Measurements from ENCODE around the gene BIK.
A peak's percentile ranks its signal among the peaks of the same experiment; 100 is the strongest.

The BIK gene

GRCh38 chr22:43110444-43110926, at the start of gene BIK:
BIK (plus strand) TSS chr22:43110750; CDS start chr22:43124023, 13,273 bp downstream.
- peak within 1 kb of the TSS; percentile 43 to 51 for H3K27ac ChIP-seq (ENCODE audit: low read depth in 2 of 2, low read length in 2 of 2)
- H3K36me3 ChIP-seq (ENCODE audit: control insufficient read depth in 2 of 2, insufficient read depth in 2 of 2, low read length in 2 of 2) = no peaks in the 10 kb centered on the region
- peak within 1 kb of the TSS; percentile 60 to 78 for H3K9ac ChIP-seq (ENCODE audit: low read depth in 1 of 2, low read length in 2 of 2)
- H3K27me3 ChIP-seq (ENCODE audit: control insufficient read depth in 2 of 2, insufficient read depth in 2 of 2, low read length in 2 of 2) = peaks cover 6% of the 10 kb centered on the region in 2 donors
- peaks cover 8 to 29% of the 10 kb centered on the region in 2 donors for H3K4me1 ChIP-seq (ENCODE audit: control insufficient read depth in 2 of 2, insufficient read depth in 2 of 2, low read length in 2 of 2)
- peak within 1 kb of the TSS; percentile 73 to 76 for H3K4me3 ChIP-seq (ENCODE audit: low read length in 2 of 2)
- H3K9me3 ChIP-seq (ENCODE audit: control insufficient read depth in 2 of 2, low read length in 2 of 2) = no peaks in the 10 kb centered on the region

- no peaks in the 10 kb centered on the region for H3K9me3 ChIP-seq (ENCODE audit: control insufficient read depth in 2 of 2, low read length in 2 of 2)
- no peak overlapping the region for H3K9ac ChIP-seq (ENCODE audit: low read depth in 1 of 2, low read length in 2 of 2)
- peaks cover 0 to 3% of the 10 kb centered on the region in 2 donors for H3K36me3 ChIP-seq (ENCODE audit: control insufficient read depth in 2 of 2, insufficient read depth in 2 of 2, low read length in 2 of 2)
- no peak overlapping the region for H3K27ac ChIP-seq (ENCODE audit: low read depth in 2 of 2, low read length in 2 of 2)
- no peaks in the 10 kb centered on the region for H3K4me1 ChIP-seq (ENCODE audit: control insufficient read depth in 2 of 2, insufficient read depth in 2 of 2, low read length in 2 of 2)
- H3K4me3 ChIP-seq (ENCODE audit: low read length in 2 of 2) = no peak overlapping the region
- H3K27me3 ChIP-seq (ENCODE audit: control insufficient read depth in 2 of 2, insufficient read depth in 2 of 2, low read length in 2 of 2) = no peaks in the 10 kb centered on the region
Observed at GRCh38 chr22:43066134-43066533, 44.4 kb upstream of the BIK start.

GRCh38 chr22:43066844-43067385, 43.6 kb upstream of the BIK start:
- no peaks in the 10 kb centered on the region for H3K27me3 ChIP-seq (ENCODE audit: control insufficient read depth in 2 of 2, insufficient read depth in 2 of 2, low read length in 2 of 2)
- H3K36me3 ChIP-seq (ENCODE audit: control insufficient read depth in 2 of 2, insufficient read depth in 2 of 2, low read length in 2 of 2) = no peaks in the 10 kb centered on the region
- H3K27ac ChIP-seq (ENCODE audit: low read depth in 2 of 2, low read length in 2 of 2) = no peak overlapping the region
- no peaks in the 10 kb centered on the region for H3K9me3 ChIP-seq (ENCODE audit: control insufficient read depth in 2 of 2, low read length in 2 of 2)
- no peak overlapping the region for H3K9ac ChIP-seq (ENCODE audit: low read depth in 1 of 2, low read length in 2 of 2)
- H3K4me3 ChIP-seq (ENCODE audit: low read length in 2 of 2) = no peak overlapping the region
- no peaks in the 10 kb centered on the region for H3K4me1 ChIP-seq (ENCODE audit: control insufficient read depth in 2 of 2, insufficient read depth in 2 of 2, low read length in 2 of 2)

- H3K9me3 ChIP-seq (ENCODE audit: control insufficient read depth in 2 of 2, low read length in 2 of 2) = no peaks in the 10 kb centered on the region
- no peak overlapping the region for H3K4me3 ChIP-seq (ENCODE audit: low read length in 2 of 2)
- no peaks in the 10 kb centered on the region for H3K27me3 ChIP-seq (ENCODE audit: control insufficient read depth in 2 of 2, insufficient read depth in 2 of 2, low read length in 2 of 2)
Observed at GRCh38 chr22:43077121-43077877, 33.3 kb upstream of the BIK start.

GRCh38 chr22:43078522-43078921, 32.0 kb upstream of the BIK start:
- H3K9me3 ChIP-seq (ENCODE audit: control insufficient read depth in 2 of 2, low read length in 2 of 2) = no peaks in the 10 kb centered on the region
- no peak overlapping the region for H3K27ac ChIP-seq (ENCODE audit: low read depth in 2 of 2, low read length in 2 of 2)
- peaks cover 4 to 15% of the 10 kb centered on the region in 2 donors for H3K4me1 ChIP-seq (ENCODE audit: control insufficient read depth in 2 of 2, insufficient read depth in 2 of 2, low read length in 2 of 2)
- no peaks in the 10 kb centered on the region for H3K36me3 ChIP-seq (ENCODE audit: control insufficient read depth in 2 of 2, insufficient read depth in 2 of 2, low read length in 2 of 2)
- H3K4me3 ChIP-seq (ENCODE audit: low read length in 2 of 2) = no peak overlapping the region
- no peaks in the 10 kb centered on the region for H3K27me3 ChIP-seq (ENCODE audit: control insufficient read depth in 2 of 2, insufficient read depth in 2 of 2, low read length in 2 of 2)
- peak overlapping the region in 1 of 2 donors; percentile 2 for H3K9ac ChIP-seq (ENCODE audit: low read depth in 1 of 2, low read length in 2 of 2)

More at GRCh38 chr22:43077121-43077877, 33.3 kb upstream of the BIK start:
- H3K27ac ChIP-seq (ENCODE audit: low read depth in 2 of 2, low read length in 2 of 2) = no peak overlapping the region
- H3K9ac ChIP-seq (ENCODE audit: low read depth in 1 of 2, low read length in 2 of 2) = no peak overlapping the region
- no peaks in the 10 kb centered on the region for H3K36me3 ChIP-seq (ENCODE audit: control insufficient read depth in 2 of 2, insufficient read depth in 2 of 2, low read length in 2 of 2)
- H3K4me1 ChIP-seq (ENCODE audit: control insufficient read depth in 2 of 2, insufficient read depth in 2 of 2, low read length in 2 of 2) = peaks cover 4 to 15% of the 10 kb centered on the region in 2 donors

GRCh38 chr22:43079742-43080141, 30.8 kb upstream of the BIK start:
- H3K36me3 ChIP-seq (ENCODE audit: control insufficient read depth in 2 of 2, insufficient read depth in 2 of 2, low read length in 2 of 2) = no peaks in the 10 kb centered on the region
- H3K4me1 ChIP-seq (ENCODE audit: control insufficient read depth in 2 of 2, insufficient read depth in 2 of 2, low read length in 2 of 2) = peaks cover 4 to 15% of the 10 kb centered on the region in 2 donors
- H3K9me3 ChIP-seq (ENCODE audit: control insufficient read depth in 2 of 2, low read length in 2 of 2) = no peaks in the 10 kb centered on the region
- H3K9ac ChIP-seq (ENCODE audit: low read depth in 1 of 2, low read length in 2 of 2) = no peak overlapping the region
- H3K27ac ChIP-seq (ENCODE audit: low read depth in 2 of 2, low read length in 2 of 2) = no peak overlapping the region
- H3K4me3 ChIP-seq (ENCODE audit: low read length in 2 of 2) = no peak overlapping the region
- H3K27me3 ChIP-seq (ENCODE audit: control insufficient read depth in 2 of 2, insufficient read depth in 2 of 2, low read length in 2 of 2) = no peaks in the 10 kb centered on the region

GRCh38 chr22:43080616-43081015, 29.9 kb upstream of the BIK start:
- Histone ChIP-seq H3K4me1 (ENCODE audit: control insufficient read depth in 2 of 2, insufficient read depth in 2 of 2, low read length in 2 of 2) (peaks cover 5 to 17% of the 10 kb centered on the region in 2 donors), H3K4me3 (ENCODE audit: low read length in 2 of 2) (no peak overlapping the region), H3K36me3 (ENCODE audit: control insufficient read depth in 2 of 2, insufficient read depth in 2 of 2, low read length in 2 of 2) (no peaks in the 10 kb centered on the region), H3K9me3 (ENCODE audit: control insufficient read depth in 2 of 2, low read length in 2 of 2) (no peaks in the 10 kb centered on the region), H3K27me3 (ENCODE audit: control insufficient read depth in 2 of 2, insufficient read depth in 2 of 2, low read length in 2 of 2) (no peaks in the 10 kb centered on the region), H3K27ac (ENCODE audit: low read depth in 2 of 2, low read length in 2 of 2) (peak overlapping the region in 1 of 2 donors; percentile 49), H3K9ac (ENCODE audit: low read depth in 1 of 2, low read length in 2 of 2) (peak overlapping the region in 1 of 2 donors; percentile 36)

- no peak overlapping the region for H3K27ac ChIP-seq (ENCODE audit: low read depth in 2 of 2, low read length in 2 of 2)
- H3K4me3 ChIP-seq (ENCODE audit: low read length in 2 of 2) = no peak overlapping the region
- no peak overlapping the region for H3K9ac ChIP-seq (ENCODE audit: low read depth in 1 of 2, low read length in 2 of 2)
- H3K36me3 ChIP-seq (ENCODE audit: control insufficient read depth in 2 of 2, insufficient read depth in 2 of 2, low read length in 2 of 2) = no peaks in the 10 kb centered on the region
- no peaks in the 10 kb centered on the region for H3K27me3 ChIP-seq (ENCODE audit: control insufficient read depth in 2 of 2, insufficient read depth in 2 of 2, low read length in 2 of 2)
- peaks cover 17 to 24% of the 10 kb centered on the region in 2 donors for H3K4me1 ChIP-seq (ENCODE audit: control insufficient read depth in 2 of 2, insufficient read depth in 2 of 2, low read length in 2 of 2)
- H3K9me3 ChIP-seq (ENCODE audit: control insufficient read depth in 2 of 2, low read length in 2 of 2) = no peaks in the 10 kb centered on the region
Observed at GRCh38 chr22:43081968-43082367, 28.6 kb upstream of the BIK start.

- no peaks in the 10 kb centered on the region for H3K36me3 ChIP-seq (ENCODE audit: control insufficient read depth in 2 of 2, insufficient read depth in 2 of 2, low read length in 2 of 2)
- H3K4me1 ChIP-seq (ENCODE audit: control insufficient read depth in 2 of 2, insufficient read depth in 2 of 2, low read length in 2 of 2) = peaks cover 15 to 18% of the 10 kb centered on the region in 2 donors
- no peaks in the 10 kb centered on the region for H3K27me3 ChIP-seq (ENCODE audit: control insufficient read depth in 2 of 2, insufficient read depth in 2 of 2, low read length in 2 of 2)
- peak overlapping the region in 1 of 2 donors; percentile 14 for H3K9ac ChIP-seq (ENCODE audit: low read depth in 1 of 2, low read length in 2 of 2)
- H3K27ac ChIP-seq (ENCODE audit: low read depth in 2 of 2, low read length in 2 of 2) = peak overlapping the region; percentile 67 to 76
- no peak overlapping the region for H3K4me3 ChIP-seq (ENCODE audit: low read length in 2 of 2)
- no peaks in the 10 kb centered on the region for H3K9me3 ChIP-seq (ENCODE audit: control insufficient read depth in 2 of 2, low read length in 2 of 2)
Observed at GRCh38 chr22:43085658-43086606, 24.6 kb upstream of the BIK start.

Measured in mucosa of rectum (tissue), 2 donors.